Pancreas (tissue), 10 donors: Measurements from ENCODE around the gene FAM161B. TPM values are rescaled to one million over a fixed set of nuclear protein-coding genes. Genes with fewer than 3 reads are reported as not detected.
A peak's percentile ranks its signal among the peaks of the same experiment; 100 is the strongest.

Experiments
- ATAC-seq, 4 donors: fragments of 200-7000 bp; cut with Tn5 transposase; one replicate each; pipeline versions ENCODE4 v1.8.0 to v1.9.1; 2020; ENCODE audit warnings: mild to moderate bottlenecking in 4 of 4, moderate library complexity in 4 of 4
- DNase-seq, 6 donors: peaks; one replicate each; pipeline ENCODE4 v3.0.0-alpha.2; 2020
- FAIRE-seq: peaks from 2 replicates; lab custom pipeline; 2012; peaks lifted over from hg19 to GRCh38; lab: Jason Lieb, UNC
- H3K27ac ChIP-seq, 4 donors: fragments of 200-600 bp; sonication (generic); 1 replicate in 3 of 4; 2 replicates in 1 of 4; pipeline versions ENCODE4 v1.5.0 to v1.8.0; 2020
- H3K27me3 ChIP-seq, 4 donors: fragments of 200-600 bp; one replicate each; pipeline ENCODE4 v1.8.0; 2021
- H3K36me3 ChIP-seq, 3 donors: fragments of 200-600 bp; sonication (generic) in 1 of 3; one replicate each; pipeline versions ENCODE4 v1.5.0 to v1.8.0; 2020 to 2021
- H3K4me1 ChIP-seq, 3 donors: fragments of 200-600 bp; one replicate each; pipeline ENCODE4 v1.8.0; 2021
- H3K4me3 ChIP-seq, 4 donors: fragments of 200-600 bp; sonication (generic) in 2 of 4; one replicate each; pipeline versions ENCODE4 v1.5.0 to v1.8.0; 2020 to 2021
- H3K9me3 ChIP-seq, 4 donors: fragments of 200-600 bp; one replicate each; pipeline ENCODE4 v1.8.0; 2021
- WGBS, 2 donors: extraction: QIAGEN DNeasy Blood & Tissue Kit; methylation state at CpG; one replicate each; pipeline ENCODE4 v1.1.7; 2013; 5-methylcytosine and 5-hydroxymethylcytosine counted together
- intact Hi-C, 3 donors: fragments of 100-400 bp; cut with DNase I; formaldehyde crosslinking; loops; one replicate each; pipeline versions ENCODE4 v1.11.1 to v1.14.2; 2022
- polyA plus RNA-seq, 2 donors: library from polyadenylated mRNA; stranded (reverse); fragments of 200-250 nt; gene quantifications; one replicate each; pipeline ENCODE4 v1.2.3, GENCODE V29; 2013
- total RNA-seq, 6 donors: library from RNA; stranded (reverse); fragmentation: NEBNext Ultra II Directional in 4 of 6; extraction: Animal tissue kit (Norgen Biotek cat#: 25700) in 4 of 6; gene quantifications; one replicate each; pipeline versions ENCODE4 v1.2.1 to v1.2.4, GENCODE V29; 2021 to 2023
- TF ChIP-seq, protein P1 (sequence below), 4 donors: fragments of 200-600 bp; sonication (generic) in 3 of 4; IDR thresholded peaks; one replicate each; pipeline versions ENCODE4 v1.5.0 to v1.8.0; 2021; ENCODE audit warnings: antibody characterized with exemption in 4 of 4
- donor health status: healthy with polysubstance abuse.
- donor health status: DM: no; HTN: no; CAD: no; lungs with moderate emphysema.
- donor health status: DM: no; HTN: no; CAD: no.
- donor health status: control.
- donor health status: control.
- donor health status: Bipolar disorder and iron deficiency.
- donor health status: DM: yes; HTN: yes; CAD: no.
- donor health status: DM: no; HTN: no; CAD: no.
- donor health status: DM: no; HTN: no; CAD: no.
- donor health status: DM: yes; HTN: yes; CAD: no.

The FAM161B gene
- total and polyA plus RNA-seq, 8 donors = 0.97 to 2.0 (median 1.4) TPM

DNA sequence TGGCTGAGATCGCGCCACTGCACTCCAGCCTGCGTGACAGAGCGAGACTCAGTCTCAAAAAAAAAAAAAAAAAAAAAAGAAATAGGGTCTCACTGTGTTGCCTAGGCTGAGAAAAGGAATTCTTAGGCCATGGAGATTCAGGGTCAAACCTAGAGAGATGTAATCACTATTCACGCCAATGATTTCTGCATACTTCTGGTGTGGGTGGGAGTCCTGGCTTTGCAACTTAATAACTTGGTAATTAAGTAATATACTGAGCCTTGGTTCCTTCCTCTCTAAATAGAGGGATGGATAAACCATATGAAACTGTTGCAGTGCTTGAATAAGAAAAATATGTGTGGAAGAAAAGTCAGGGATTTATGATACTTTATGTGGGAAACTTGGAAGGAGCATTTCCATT, 60.5 kb downstream of the FAM161B start:
- H3K4me3 ChIP-seq = no peak overlapping the region
- H3K36me3 ChIP-seq = peaks cover 0 to 4% (median under 1%) of the 10 kb centered on the region in 3 donors
- H3K9me3 ChIP-seq = no peaks in the 10 kb centered on the region
- 82 to 85% methylated on average over 5 of the region's 5 CpGs for WGBS, 2 donors
- ATAC-seq = no peak
- peaks cover 3 to 19% (median 9%) of the 10 kb centered on the region in 3 donors for H3K4me1 ChIP-seq
- no peak for FAIRE-seq
- intact Hi-C loops = no loop called here
- no peaks in the 10 kb centered on the region for H3K27me3 ChIP-seq
- DNase-seq = no peak
- TF ChIP-seq, protein P1, sequence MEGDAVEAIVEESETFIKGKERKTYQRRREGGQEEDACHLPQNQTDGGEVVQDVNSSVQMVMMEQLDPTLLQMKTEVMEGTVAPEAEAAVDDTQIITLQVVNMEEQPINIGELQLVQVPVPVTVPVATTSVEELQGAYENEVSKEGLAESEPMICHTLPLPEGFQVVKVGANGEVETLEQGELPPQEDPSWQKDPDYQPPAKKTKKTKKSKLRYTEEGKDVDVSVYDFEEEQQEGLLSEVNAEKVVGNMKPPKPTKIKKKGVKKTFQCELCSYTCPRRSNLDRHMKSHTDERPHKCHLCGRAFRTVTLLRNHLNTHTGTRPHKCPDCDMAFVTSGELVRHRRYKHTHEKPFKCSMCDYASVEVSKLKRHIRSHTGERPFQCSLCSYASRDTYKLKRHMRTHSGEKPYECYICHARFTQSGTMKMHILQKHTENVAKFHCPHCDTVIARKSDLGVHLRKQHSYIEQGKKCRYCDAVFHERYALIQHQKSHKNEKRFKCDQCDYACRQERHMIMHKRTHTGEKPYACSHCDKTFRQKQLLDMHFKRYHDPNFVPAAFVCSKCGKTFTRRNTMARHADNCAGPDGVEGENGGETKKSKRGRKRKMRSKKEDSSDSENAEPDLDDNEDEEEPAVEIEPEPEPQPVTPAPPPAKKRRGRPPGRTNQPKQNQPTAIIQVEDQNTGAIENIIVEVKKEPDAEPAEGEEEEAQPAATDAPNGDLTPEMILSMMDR (IDR thresholded peaks at IDR 0.05) = no peak
- H3K27ac ChIP-seq = no peak overlapping the region

DNA sequence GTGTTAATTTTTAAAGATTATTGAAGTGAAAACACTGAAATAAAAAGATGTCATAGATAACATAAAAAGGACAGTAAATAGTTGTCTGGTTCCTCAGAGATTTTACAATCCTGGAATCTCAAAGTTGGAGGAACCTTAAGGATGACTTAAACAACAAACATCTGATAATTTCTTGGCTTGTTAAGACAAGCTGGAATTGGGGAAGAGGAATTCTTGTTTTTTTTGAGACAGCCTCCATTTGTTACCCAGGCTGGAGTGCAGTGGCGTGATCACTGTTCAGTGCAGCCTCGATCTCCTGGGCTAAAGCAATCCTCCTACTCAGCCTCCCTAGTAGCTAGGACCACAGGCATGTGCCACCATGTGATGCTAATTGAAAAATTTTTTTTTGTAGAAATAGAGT, 60.9 kb downstream of the FAM161B start:
- Histone ChIP-seq H3K36me3 (no peaks in the 10 kb centered on the region), H3K4me1 (peaks cover 3 to 19% (median 9%) of the 10 kb centered on the region in 3 donors)
- no peak for ATAC-seq

DNA sequence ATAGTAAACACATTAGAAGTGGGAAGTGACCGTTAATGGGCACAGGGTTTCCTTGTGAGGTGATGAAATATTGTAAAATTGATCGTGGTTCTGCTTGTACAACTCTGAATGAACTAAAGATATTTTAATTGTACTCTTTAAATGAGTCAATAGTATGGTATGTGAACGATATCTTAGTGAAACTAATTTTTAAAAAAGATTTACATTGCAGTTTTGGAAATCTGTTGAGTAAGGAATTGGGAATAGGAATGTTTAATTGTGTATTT, 61.5 kb downstream of the FAM161B start:
- no peaks in the 10 kb centered on the region for H3K9me3 ChIP-seq
- intact Hi-C loops = no loop called here
- peak overlapping the region in 1 of 4 donors; percentile 96 for H3K4me3 ChIP-seq
- no peak overlapping the region for H3K27ac ChIP-seq
- no peak for DNase-seq
- FAIRE-seq = no peak
- no peaks in the 10 kb centered on the region for H3K36me3 ChIP-seq
- ATAC-seq = no peak
- H3K4me1 ChIP-seq = peaks cover 3 to 19% (median 9%) of the 10 kb centered on the region in 3 donors
- WGBS, 2 donors = 18 to 30% methylated on average over 3 of the region's 3 CpGs
- TF ChIP-seq, protein P1 (IDR thresholded peaks at IDR 0.05) = no peak
- no peaks in the 10 kb centered on the region for H3K27me3 ChIP-seq

More for the DNA sequence above, 60.9 kb downstream of the FAM161B start:
- TF ChIP-seq, protein P1 (IDR thresholded peaks at IDR 0.05) = no peak
- Histone ChIP-seq H3K9me3 (no peaks in the 10 kb centered on the region), H3K4me3 (no peak overlapping the region), H3K27me3 (no peaks in the 10 kb centered on the region), H3K27ac (no peak overlapping the region)
- DNase-seq (no peak), FAIRE-seq (no peak)
- WGBS, 2 donors = 86 to 96% methylated on average over 2 of the region's 2 CpGs
- intact Hi-C loops = no loop called here

DNA sequence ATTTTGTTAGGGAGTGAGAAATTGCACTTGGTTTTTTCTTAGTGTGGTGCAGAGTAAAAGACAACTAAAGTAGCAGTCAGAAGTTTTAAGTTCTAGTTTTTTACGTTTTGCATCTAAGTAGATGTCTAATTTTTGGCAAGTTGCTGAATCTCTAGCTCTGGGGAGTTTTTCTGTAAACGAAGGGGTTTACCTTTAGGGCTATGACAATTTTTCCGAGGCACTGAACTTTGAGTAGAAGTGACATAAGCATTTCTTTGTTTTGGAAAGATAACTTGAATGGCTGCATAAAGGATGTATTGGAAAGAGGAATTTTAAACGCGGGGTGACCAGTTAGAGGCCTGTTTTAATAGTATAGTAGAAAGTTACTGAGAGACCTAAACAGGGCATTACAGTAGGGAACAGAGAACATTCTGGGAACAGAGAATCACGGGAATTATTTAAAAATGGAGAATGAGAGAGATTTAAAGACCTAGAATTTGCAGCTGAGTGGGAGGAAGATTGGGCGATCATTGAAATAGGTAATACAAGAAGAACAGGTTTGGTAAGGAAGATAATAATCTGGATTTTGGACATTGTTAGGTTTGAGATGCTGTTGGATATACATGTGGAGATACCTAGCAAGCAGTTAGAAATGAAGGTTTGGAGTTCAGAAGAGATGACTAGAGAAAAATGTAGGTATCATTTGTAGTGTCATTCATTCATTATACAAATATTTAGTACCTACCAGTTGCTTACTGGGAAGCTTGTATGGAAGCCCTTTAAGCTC, 62.0 kb downstream of the FAM161B start:
- TF ChIP-seq, protein P1 (IDR thresholded peaks at IDR 0.05) = no peak
- Histone ChIP-seq H3K27ac (peak overlapping the region in 3 of 4 donors; percentile 81 to 91 (median 90)), H3K9me3 (no peaks in the 10 kb centered on the region), H3K36me3 (no peaks in the 10 kb centered on the region), H3K27me3 (no peaks in the 10 kb centered on the region), H3K4me1 (peaks cover 3 to 19% (median 9%) of the 10 kb centered on the region in 3 donors), H3K4me3 (peak overlapping the region; percentile 64 to 97 (median 86))
- ATAC-seq = no peak
- DNase-seq = no peak
- intact Hi-C loops = no loop called here
- no peak for FAIRE-seq
- 8% methylated on average over 7 of the region's 7 CpGs for WGBS, 2 donors

DNA sequence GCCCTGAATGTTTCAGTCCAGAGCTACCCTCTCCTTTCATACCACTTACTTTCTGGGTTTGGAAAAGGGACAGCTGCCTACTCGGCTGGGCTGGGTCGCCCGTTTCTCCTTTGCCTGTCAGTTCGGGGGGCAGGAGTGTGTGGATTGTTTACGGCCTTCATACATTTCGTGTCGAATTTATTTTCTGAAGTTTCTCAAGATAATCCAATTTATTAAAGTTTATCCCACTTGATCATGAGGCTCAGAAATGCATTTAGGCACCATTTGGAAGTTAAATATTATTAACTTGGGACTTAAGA, 62.6 kb downstream of the FAM161B start:
- Histone ChIP-seq H3K36me3 (no peaks in the 10 kb centered on the region), H3K9me3 (no peaks in the 10 kb centered on the region), H3K27me3 (no peaks in the 10 kb centered on the region), H3K4me1 (peaks cover 3 to 19% (median 9%) of the 10 kb centered on the region in 3 donors), H3K4me3 (peak overlapping the region; percentile 64 to 97 (median 86)), H3K27ac (peak overlapping the region; percentile 68 to 91 (median 86))
- TF ChIP-seq, protein P1 (IDR thresholded peaks at IDR 0.05) = no peak
- FAIRE-seq (no peak), DNase-seq (no peak), ATAC-seq (no peak)
- 1% methylated on average over 7 of the region's 7 CpGs for WGBS, 2 donors
- intact Hi-C loops = no loop called here
